ENCODE results near the gene CHD9NB.
"Not testable (repeated sequence)": the region's sequence is repeated elsewhere in the genome, so short reads cannot be mapped to it uniquely, and the experiment has no call there.

The CHD9NB gene

DNA sequence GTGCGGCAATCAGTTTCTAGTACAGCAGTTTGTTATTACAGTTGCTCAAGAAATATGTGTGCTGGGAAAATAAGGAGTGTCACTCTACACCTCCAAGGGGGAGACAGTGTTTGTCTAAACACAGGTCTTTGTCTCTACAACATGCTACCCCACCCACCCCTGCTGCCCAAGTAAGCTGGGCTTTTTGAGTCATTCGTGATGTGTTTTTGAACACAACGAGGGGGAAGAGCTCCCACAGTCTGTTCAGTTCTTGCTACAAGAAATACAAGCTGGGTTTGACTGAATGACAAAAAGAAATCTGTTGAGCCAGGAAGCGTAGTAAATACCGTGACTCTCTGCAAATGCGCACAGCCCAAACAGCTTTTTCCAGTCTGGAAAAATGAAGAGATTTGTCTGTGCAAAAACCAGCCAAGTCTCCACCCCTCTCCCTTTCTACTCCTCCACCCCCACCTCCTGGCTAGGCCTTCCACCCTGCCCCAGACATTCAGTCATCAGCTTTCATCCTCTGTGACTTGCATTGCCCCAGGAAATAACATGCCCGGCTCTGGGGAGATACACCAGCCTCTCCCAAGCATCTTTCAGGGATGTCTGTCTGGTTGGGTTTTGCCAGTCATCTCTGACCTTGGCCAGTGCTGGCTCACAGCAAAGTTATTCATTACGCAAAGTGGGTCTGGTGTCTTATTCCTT is 27.8 kb upstream of the CHD9NB start:
- in situ Hi-C loops (cut with HindIII; ENCODE audit: low pct_unique_long_range_greater_than_20kb, low sequenced_read_pairs), result no loop called here
- no peak for TF ChIP-seq JUND (IDR thresholded peaks at IDR 0.05; ENCODE audit: low read depth)
- DNase-seq (ENCODE audit: low read depth in 1 of 2, low spot score in 1 of 2), result peak in 1 of 2 experiments; percentile 82

DNA sequence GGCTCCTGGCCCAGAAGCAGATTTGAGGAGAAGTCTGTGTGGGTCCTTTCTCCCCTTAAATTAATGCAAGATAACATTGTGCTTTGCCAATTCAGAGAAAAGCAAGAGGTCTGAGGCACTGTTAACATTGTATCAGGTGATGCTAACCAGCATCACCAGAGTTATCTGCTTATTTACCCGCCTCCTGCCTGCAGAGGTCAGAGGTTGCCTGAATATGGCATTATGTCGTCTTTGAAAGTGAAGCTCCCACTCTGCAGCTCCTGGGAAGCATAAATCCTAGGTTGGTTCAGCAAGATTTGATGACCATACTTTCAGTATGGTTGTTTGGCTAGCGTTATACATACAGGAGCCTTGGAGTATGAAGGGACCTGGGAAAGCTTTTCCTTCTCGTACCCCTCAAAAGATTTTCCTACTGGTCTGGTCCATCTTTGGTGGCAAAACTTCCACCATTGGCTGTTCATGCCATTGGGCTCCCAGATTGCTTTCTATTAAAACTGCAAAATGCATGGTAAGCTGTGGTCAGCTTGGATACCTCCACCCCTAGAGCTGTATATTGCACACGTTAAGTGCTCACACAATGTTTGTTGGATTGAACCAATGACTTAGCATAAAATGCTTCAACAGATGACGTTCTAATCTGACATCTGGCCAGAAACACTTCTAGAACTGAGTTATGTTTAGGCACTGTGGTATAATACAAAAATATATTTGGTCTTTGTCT is 26.2 kb upstream of the CHD9NB start:
- TF ChIP-seq JUND (IDR thresholded peaks at IDR 0.05; ENCODE audit: low read depth), result no peak
- no peak for DNase-seq (ENCODE audit: low read depth in 1 of 2, low spot score in 1 of 2)
- in situ Hi-C loops (cut with HindIII; ENCODE audit: low pct_unique_long_range_greater_than_20kb, low sequenced_read_pairs), result no loop called here

DNA sequence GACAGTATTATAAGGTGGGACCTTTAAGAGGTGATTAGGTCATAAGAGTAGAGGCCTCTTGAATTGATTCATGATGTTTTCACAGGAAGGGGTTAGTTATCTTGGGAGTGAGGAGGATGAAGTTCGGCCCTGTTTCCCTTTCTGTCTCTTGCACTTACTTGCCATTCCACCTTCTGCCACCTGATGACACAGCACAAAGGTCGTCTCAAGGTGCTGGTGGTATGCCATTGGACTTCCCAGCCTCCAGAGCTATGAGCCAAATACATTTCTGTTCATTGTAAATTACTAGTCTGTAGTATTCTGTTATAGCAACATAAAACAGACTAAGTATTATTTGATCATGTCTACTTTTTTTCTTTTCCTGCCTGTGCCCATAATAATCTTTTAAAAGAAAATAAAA is 25.6 kb upstream of the CHD9NB start:
- no peak for TF ChIP-seq JUND (IDR thresholded peaks at IDR 0.05; ENCODE audit: low read depth)
- in situ Hi-C loops (cut with HindIII; ENCODE audit: low pct_unique_long_range_greater_than_20kb, low sequenced_read_pairs), result no loop called here
- no peak for DNase-seq (ENCODE audit: low read depth in 1 of 2, low spot score in 1 of 2)

DNA sequence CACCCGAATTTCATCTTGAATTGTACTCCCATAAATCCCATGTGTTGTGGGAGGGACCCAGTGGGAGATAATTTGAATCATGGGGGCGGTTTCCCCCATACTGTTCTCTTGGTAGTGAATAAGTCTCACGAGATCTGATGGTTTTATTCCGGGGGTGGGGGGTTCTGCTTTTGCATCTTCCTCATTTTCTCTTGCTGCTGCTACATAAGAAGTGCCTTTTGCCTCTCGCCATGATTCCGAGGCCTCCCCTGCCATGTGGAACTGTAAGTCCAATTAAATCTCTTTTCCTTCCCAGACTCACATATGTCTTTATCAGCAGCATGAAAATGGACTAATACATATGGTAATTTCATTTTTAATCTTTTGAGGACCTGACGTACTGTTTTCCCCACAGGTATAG is 22.8 kb upstream of the CHD9NB start:
- in situ Hi-C loops (cut with HindIII; ENCODE audit: low pct_unique_long_range_greater_than_20kb, low sequenced_read_pairs); DNase-seq (ENCODE audit: low read depth in 1 of 2, low spot score in 1 of 2): not testable (repeated sequence)

DNA sequence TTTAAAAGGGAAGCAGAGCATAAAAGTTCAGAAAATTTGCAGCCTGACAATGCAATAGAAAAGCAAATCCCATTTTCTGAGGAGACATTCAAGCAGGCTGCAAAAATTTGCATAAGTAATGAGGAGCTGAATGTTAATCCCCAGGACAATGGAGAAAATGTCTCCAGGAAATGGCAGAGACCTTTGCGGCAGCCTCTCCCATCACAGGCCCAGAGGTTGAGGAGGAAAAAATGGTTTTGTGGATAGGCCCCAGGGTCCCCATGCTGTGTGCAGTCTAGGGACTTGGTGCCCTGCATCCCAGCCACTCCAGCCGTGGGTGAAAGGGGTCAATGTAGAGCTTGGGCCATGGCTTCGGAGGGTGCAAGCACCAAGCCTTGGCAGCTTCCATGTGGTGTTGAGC is 21.6 kb upstream of the CHD9NB start:
- in situ Hi-C loops (cut with HindIII; ENCODE audit: low pct_unique_long_range_greater_than_20kb, low sequenced_read_pairs); DNase-seq (ENCODE audit: low read depth in 1 of 2, low spot score in 1 of 2): not testable (repeated sequence)

DNA sequence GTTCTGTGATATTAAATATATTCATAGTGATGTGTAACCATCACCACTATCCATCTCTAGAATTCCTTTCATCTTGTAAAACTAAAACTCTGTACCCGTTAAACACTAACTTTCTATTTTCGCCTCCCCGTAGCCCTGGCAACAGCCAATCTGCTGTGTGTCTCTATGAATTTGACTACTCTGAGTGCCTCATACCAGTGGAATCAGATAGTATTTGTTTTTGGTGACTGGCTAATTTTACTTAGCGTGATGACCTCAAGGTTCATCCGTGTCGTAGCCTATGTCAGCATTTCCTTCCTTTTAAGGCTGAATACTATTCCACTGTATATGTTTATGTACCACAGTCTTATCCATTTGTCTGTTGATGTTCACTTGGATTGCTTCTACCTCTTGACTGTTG is 20.3 kb upstream of the CHD9NB start:
- TF ChIP-seq JUND (IDR thresholded peaks at IDR 0.05; ENCODE audit: low read depth), result no peak
- in situ Hi-C loops (cut with HindIII; ENCODE audit: low pct_unique_long_range_greater_than_20kb, low sequenced_read_pairs), result no loop called here
- DNase-seq (ENCODE audit: low read depth in 1 of 2, low spot score in 1 of 2), result no peak

DNA sequence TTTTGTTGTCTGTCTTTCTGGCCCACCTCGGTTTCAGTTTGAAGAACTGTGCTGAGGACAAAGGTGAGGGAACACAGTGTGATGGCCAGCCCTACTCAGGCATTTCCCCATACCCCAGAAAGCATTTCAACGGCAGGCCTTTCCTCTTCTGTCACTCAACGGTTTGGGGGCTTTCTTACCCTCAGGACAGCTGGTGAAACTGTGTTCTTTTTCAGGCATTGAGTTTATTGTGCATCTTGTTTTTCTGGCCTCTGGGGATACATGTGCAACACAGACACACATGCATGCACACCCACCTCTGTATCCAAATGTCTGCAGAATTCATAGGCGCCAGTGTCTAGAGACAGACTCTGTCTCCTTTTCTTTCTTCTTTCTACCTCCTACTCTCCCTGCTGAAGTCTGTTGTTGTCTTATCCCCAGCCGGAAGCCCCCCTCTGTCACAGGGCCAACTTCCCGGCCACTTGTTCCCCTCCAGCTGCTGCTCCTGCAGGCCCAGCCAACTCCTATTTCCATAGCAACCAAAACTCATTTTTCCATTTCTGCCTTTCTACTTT is 19.1 kb upstream of the CHD9NB start:
- in situ Hi-C loops (cut with HindIII; ENCODE audit: low pct_unique_long_range_greater_than_20kb, low sequenced_read_pairs), result no loop called here
- TF ChIP-seq JUND (IDR thresholded peaks at IDR 0.05; ENCODE audit: low read depth), result no peak
- DNase-seq (ENCODE audit: low read depth in 1 of 2, low spot score in 1 of 2), result no peak

DNA sequence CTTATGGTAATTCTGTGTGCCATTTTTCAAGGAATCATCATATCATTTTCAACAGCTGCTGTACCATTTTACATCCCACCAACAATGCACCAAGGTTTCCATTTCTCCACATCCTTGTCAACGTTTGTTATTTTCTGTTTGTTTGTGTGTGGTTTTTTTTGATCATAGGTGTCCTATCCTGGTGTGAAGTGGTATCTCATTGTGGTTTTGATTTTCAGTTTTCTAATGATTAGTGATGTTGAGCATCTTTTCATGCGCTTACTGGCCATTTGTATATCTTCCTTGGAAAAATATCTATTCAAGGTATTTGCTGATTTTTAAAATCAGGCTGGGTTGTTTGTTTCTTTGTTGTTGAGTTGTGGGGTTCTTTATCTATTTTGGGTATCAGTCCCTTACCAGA is 17.1 kb upstream of the CHD9NB start:
- TF ChIP-seq JUND (IDR thresholded peaks at IDR 0.05; ENCODE audit: low read depth), result no peak
- in situ Hi-C loops (cut with HindIII; ENCODE audit: low pct_unique_long_range_greater_than_20kb, low sequenced_read_pairs), result no loop called here
- no peak for DNase-seq (ENCODE audit: low read depth in 1 of 2, low spot score in 1 of 2)

DNA sequence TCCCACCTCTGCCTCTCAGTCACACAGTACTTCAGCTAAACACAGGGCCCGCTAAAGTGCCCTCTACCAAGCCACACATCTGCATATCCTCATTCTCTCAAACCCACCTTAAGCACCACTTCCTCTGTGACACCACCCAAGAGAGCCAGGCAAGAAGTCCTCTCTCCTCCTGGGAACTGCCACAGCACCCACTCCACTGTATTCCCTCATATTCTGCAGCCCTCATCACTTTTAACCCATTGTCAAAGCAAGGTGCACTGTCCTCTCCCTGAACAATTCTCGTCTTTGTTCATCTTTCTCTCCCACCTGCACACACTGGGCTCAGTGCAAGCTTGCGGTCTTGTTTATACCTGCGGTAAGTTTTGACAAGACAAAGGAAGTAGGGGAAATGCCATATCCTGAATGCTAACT is 15.7 kb upstream of the CHD9NB start:
- in situ Hi-C loops (cut with HindIII; ENCODE audit: low pct_unique_long_range_greater_than_20kb, low sequenced_read_pairs), result no loop called here
- no peak for TF ChIP-seq JUND (IDR thresholded peaks at IDR 0.05; ENCODE audit: low read depth)

DNA sequence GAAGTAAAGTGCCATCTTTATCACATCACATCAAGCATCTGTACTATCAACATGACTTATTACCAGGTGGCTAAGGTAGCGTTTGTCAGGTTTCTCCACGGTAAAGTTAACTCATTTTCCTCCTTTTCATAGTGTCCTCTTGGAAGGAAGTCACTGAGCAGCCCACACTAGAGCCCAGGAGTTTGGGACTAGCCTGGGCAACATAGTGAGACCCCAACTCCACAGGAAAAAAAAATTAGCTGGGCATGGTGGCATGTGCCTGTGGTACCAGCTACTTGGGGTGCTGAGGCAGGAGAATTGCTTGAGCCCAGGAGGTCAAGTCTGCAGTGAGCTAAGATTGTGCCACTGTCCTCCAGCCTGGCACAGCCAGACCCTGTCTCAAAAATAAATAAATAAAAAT is 15.0 kb upstream of the CHD9NB start:
- in situ Hi-C loops (cut with HindIII; ENCODE audit: low pct_unique_long_range_greater_than_20kb, low sequenced_read_pairs), result no loop called here
- no peak for TF ChIP-seq JUND (IDR thresholded peaks at IDR 0.05; ENCODE audit: low read depth)
- no peak for DNase-seq (ENCODE audit: low read depth in 1 of 2, low spot score in 1 of 2)

More for the DNA sequence above, 15.7 kb upstream of the CHD9NB start:
- DNase-seq (ENCODE audit: low read depth in 1 of 2, low spot score in 1 of 2), result no peak

DNA sequence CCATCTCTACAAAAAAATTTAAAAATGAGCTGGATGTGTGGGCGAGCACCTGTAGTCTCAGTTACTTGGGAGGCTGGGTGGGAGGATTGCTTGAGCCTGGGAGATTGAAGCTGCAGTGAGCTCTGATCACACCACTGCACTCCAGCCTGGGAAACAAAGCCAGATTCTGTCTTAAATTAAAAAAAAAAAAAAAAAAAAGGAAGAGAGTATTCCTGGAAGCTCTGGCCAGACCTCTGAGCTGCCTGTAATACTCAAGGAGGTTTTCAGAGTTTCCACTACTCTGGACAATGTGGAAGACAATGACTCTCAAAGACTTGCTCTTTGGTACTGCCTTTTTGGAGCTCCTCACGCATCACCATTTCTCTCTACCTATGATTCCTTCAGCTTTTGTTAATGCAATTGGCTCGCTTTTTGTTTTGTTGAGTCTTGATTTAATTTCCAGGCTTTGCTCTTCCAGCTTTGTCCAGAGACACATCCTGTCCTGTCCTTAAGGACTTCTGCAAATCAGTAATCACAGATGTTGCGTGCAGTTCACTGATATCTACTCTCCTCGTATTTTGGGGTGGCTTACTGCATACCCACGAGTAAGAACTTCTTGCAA is 12.9 kb upstream of the CHD9NB start:
- in situ Hi-C loops (cut with HindIII; ENCODE audit: low pct_unique_long_range_greater_than_20kb, low sequenced_read_pairs), result no loop called here
- no peak for DNase-seq (ENCODE audit: low read depth in 1 of 2, low spot score in 1 of 2)
- no peak for TF ChIP-seq JUND (IDR thresholded peaks at IDR 0.05; ENCODE audit: low read depth)

DNA sequence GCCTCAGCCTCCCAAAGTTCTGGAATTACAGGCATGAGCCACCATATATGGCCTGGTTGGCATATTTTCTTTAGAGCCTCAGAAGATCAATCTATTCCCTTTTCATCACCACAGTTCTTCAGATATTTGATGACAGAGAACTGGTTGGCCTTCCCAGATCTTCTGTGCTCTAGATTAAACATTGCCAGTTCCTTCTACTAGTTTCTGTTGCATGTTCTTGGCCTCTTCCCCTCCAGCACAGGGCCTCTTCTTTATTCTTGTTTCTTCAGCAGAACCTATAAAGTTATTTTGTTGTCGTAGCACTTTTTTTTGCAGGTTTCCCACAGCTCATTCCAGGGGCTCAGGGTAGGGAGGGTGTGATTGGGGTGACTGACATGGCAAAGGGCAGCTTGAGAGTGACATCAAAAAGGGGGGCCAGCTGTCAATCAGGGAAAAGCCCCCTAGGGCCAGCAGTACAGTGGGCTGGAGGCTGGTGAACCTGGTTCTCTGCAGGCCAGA is 11.4 kb upstream of the CHD9NB start:
- DNase-seq (ENCODE audit: low read depth in 1 of 2, low spot score in 1 of 2), result no peak
- in situ Hi-C loops (cut with HindIII; ENCODE audit: low pct_unique_long_range_greater_than_20kb, low sequenced_read_pairs), result no loop called here
- no peak for TF ChIP-seq JUND (IDR thresholded peaks at IDR 0.05; ENCODE audit: low read depth)

DNA sequence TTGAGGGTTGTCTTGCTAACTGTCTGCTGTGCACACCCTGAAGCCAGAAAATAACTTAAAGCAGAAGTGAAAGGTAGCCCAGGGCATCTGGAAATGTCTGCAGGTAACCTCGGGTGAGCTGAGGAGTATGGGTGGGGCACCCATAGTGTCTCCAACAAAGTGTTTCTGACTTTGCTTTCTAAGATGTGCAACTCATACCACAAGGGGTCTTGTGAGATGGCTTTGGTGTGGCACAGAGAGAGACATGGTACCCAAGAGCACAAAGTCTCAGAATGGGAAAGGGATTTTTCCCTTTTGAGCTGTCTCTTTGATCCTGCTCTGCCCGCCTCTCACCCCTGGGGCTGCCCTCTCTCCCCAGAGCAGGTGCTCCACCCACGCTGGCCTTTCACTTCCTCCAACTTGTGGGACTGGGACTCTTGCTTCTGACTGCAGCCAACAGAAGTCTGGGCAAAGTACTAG is 9.0 kb upstream of the CHD9NB start:
- in situ Hi-C loops (cut with HindIII; ENCODE audit: low pct_unique_long_range_greater_than_20kb, low sequenced_read_pairs), result no loop called here

More for the DNA sequence above, 9.0 kb upstream of the CHD9NB start:
- no peak for TF ChIP-seq JUND (IDR thresholded peaks at IDR 0.05; ENCODE audit: low read depth)
- peak in 1 of 2 experiments; percentile 26 for DNase-seq (ENCODE audit: low read depth in 1 of 2, low spot score in 1 of 2)
